ENCODE data around the gene NOL9. TPM values are rescaled to one million over a fixed set of nuclear protein-coding genes. Genes with fewer than 3 reads are reported as not detected.

Gene NOL9
- total and polyA plus RNA-seq, 2 of the 13 experiments (the other 11 are each of a cell fraction or from before 2014, with no cell fraction given): 18.0 to 24.7 TPM

DNA sequence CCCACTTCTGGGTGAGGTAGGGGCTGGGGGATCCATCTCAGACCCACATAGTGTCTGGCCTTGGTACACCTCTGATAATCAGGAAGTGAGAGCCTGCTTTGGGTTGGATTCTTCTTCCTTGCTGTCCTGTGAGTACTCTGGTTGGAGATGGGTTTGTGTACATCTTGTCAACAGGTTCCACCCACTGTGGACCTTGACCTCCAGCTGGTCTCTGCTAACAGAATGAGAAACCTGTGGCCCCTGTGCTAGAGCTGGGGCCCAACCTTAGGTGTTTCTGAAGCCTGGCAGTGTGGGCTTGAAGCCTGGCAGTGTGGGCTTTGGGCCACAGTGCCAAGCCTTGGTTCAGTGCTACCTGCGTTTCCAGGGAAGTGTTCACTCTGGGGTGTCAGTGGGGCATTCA, 28.1 kb upstream of the NOL9 start (continued):
- TF ChIP-seq SMC3 (IDR thresholded peaks at IDR 0.05; ENCODE audit: low read length): no peak
- no peak for TF ChIP-seq ZNF430 (CRISPR knock-in tag; IDR thresholded peaks at IDR 0.05)
- TF ChIP-seq, protein P1, sequence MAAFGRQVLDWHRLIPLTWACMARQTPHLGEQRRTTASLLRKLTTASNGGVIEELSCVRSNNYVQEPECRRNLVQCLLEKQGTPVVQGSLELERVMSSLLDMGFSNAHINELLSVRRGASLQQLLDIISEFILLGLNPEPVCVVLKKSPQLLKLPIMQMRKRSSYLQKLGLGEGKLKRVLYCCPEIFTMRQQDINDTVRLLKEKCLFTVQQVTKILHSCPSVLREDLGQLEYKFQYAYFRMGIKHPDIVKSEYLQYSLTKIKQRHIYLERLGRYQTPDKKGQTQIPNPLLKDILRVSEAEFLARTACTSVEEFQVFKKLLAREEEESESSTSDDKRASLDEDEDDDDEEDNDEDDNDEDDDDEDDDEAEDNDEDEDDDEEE (CRISPR knock-in tag; IDR thresholded peaks at IDR 0.05): no peak
- peak; percentile 49; the same call in 1 of the 2 replicates for TF ChIP-seq NR2F6 (IDR thresholded peaks at IDR 0.05)
- TF ChIP-seq NR2F6 (CRISPR knock-in tag; IDR thresholded peaks at IDR 0.05): peak; percentile 84
- TF ChIP-seq, protein P2, sequence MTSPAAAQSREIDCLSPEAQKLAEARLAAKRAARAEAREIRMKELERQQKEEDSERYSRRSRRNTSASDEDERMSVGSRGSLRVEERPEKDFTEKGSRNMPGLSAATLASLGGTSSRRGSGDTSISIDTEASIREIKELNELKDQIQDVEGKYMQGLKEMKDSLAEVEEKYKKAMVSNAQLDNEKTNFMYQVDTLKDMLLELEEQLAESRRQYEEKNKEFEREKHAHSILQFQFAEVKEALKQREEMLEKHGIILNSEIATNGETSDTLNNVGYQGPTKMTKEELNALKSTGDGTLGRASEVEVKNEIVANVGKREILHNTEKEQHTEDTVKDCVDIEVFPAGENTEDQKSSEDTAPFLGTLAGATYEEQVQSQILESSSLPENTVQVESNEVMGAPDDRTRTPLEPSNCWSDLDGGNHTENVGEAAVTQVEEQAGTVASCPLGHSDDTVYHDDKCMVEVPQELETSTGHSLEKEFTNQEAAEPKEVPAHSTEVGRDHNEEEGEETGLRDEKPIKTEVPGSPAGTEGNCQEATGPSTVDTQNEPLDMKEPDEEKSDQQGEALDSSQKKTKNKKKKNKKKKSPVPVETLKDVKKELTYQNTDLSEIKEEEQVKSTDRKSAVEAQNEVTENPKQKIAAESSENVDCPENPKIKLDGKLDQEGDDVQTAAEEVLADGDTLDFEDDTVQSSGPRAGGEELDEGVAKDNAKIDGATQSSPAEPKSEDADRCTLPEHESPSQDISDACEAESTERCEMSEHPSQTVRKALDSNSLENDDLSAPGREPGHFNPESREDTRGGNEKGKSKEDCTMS (CRISPR knock-in tag; conservative IDR thresholded peaks at IDR 0.05): no peak
- TF ChIP-seq, protein P3, sequence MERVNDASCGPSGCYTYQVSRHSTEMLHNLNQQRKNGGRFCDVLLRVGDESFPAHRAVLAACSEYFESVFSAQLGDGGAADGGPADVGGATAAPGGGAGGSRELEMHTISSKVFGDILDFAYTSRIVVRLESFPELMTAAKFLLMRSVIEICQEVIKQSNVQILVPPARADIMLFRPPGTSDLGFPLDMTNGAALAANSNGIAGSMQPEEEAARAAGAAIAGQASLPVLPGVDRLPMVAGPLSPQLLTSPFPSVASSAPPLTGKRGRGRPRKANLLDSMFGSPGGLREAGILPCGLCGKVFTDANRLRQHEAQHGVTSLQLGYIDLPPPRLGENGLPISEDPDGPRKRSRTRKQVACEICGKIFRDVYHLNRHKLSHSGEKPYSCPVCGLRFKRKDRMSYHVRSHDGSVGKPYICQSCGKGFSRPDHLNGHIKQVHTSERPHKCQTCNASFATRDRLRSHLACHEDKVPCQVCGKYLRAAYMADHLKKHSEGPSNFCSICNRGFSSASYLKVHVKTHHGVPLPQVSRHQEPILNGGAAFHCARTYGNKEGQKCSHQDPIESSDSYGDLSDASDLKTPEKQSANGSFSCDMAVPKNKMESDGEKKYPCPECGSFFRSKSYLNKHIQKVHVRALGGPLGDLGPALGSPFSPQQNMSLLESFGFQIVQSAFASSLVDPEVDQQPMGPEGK (CRISPR knock-in tag; IDR thresholded peaks at IDR 0.05): peak; percentile 80
- peak; percentile 83 for TF ChIP-seq ELF1 (CRISPR knock-in tag; IDR thresholded peaks at IDR 0.05)
- TF ChIP-seq ZNF614 (CRISPR knock-in tag; IDR thresholded peaks at IDR 0.05; ENCODE audit: borderline replicate concordance): peak; percentile 70; the same call in 1 of the 2 replicates
- TF ChIP-seq, protein P4, sequence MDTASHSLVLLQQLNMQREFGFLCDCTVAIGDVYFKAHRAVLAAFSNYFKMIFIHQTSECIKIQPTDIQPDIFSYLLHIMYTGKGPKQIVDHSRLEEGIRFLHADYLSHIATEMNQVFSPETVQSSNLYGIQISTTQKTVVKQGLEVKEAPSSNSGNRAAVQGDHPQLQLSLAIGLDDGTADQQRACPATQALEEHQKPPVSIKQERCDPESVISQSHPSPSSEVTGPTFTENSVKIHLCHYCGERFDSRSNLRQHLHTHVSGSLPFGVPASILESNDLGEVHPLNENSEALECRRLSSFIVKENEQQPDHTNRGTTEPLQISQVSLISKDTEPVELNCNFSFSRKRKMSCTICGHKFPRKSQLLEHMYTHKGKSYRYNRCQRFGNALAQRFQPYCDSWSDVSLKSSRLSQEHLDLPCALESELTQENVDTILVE (CRISPR knock-in tag; IDR thresholded peaks at IDR 0.05): no peak
- no peak for TF ChIP-seq HNRNPLL (IDR thresholded peaks at IDR 0.05; ENCODE audit: low read depth, low read length, poor library complexity, severe bottlenecking)
- TF ChIP-seq, protein P5, sequence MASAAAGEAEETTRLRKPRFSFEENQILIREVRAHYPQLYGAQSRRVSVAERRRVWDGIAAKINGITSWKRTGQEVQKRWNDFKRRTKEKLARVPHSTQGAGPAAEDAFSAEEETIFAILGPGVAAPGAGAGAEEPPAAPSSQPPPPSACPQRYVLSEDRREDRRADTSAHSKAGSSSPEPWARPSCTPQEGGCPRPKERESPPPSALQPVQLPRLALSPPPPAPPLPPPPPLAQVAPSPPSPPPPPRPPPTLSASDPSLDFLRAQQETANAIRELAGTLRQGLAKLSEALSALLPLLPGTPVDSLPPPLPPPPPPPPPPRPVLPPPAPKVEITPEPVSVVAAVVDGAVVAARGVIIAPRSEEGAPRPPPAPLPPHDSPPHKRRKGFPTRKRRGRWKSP (CRISPR knock-in tag; IDR thresholded peaks at IDR 0.05): no peak
- TF ChIP-seq ZMYM2 (CRISPR knock-in tag; IDR thresholded peaks at IDR 0.05): no peak
- TF ChIP-seq NPAS2 (CRISPR knock-in tag; IDR thresholded peaks at IDR 0.05; ENCODE audit: borderline replicate concordance): no peak
- TF ChIP-seq, protein P6, sequence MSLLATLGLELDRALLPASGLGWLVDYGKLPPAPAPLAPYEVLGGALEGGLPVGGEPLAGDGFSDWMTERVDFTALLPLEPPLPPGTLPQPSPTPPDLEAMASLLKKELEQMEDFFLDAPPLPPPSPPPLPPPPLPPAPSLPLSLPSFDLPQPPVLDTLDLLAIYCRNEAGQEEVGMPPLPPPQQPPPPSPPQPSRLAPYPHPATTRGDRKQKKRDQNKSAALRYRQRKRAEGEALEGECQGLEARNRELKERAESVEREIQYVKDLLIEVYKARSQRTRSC (CRISPR knock-in tag; IDR thresholded peaks at IDR 0.05; ENCODE audit: low read depth): no peak
- TF ChIP-seq HNF4G (IDR thresholded peaks at IDR 0.05; ENCODE audit: borderline replicate concordance, low read depth, low read length): peak; percentile 99
- peak; percentile 87; the same call in 1 of the 2 replicates for TF ChIP-seq HNF4G (CRISPR knock-in tag; IDR thresholded peaks at IDR 0.05; ENCODE audit: borderline replicate concordance, low read depth)
- 0 out of 2 replicates have a peak, but pooled peaks have one; percentile 17 for TF ChIP-seq ZNF44 (CRISPR knock-in tag; IDR thresholded peaks at IDR 0.05)
- TF ChIP-seq KDM2A (CRISPR knock-in tag; IDR thresholded peaks at IDR 0.05; ENCODE audit: borderline replicate concordance, low read depth): peak; percentile 71; the same call in 1 of the 2 replicates
- TF ChIP-seq, protein P7, sequence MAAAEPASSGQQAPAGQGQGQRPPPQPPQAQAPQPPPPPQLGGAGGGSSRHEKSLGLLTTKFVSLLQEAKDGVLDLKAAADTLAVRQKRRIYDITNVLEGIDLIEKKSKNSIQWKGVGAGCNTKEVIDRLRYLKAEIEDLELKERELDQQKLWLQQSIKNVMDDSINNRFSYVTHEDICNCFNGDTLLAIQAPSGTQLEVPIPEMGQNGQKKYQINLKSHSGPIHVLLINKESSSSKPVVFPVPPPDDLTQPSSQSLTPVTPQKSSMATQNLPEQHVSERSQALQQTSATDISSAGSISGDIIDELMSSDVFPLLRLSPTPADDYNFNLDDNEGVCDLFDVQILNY (CRISPR knock-in tag; conservative IDR thresholded peaks at IDR 0.05): no peak
- no peak for TF ChIP-seq ISL2 (CRISPR knock-in tag; IDR thresholded peaks at IDR 0.05)
